Measurements from ENCODE around the gene CDC14C.

The CDC14C gene

GRCh38 chr7:48976850-48977249, 52.5 kb downstream of the CDC14C start:
- no peak for DNase-seq
